Epithelial cell of esophagus (primary cell): Measurements from ENCODE around the gene VKORC1.
A peak's percentile ranks its signal among the peaks of the same experiment; 100 is the strongest.

Source experiments
- DNase-seq: peaks from one replicate; pipeline ENCODE4 v3.0.0; 2010; ENCODE audit warnings: low read depth
- H3K4me3 ChIP-seq: 2 replicates; pipeline ENCODE4 v1.5.1; 2011; ENCODE audit warnings: mild to moderate bottlenecking, low read length, control low read depth
- TF ChIP-seq, protein P1 (sequence below): IDR thresholded peaks from 2 replicates; pipeline ENCODE4 v1.5.1; 2011; ENCODE audit warnings: low read depth, mild to moderate bottlenecking, low read length, control low read depth, inconsistent platforms; ENCODE audit not compliant: insufficient read depth; ENCODE audit errors: missing control alignments

Gene VKORC1

DNA sequence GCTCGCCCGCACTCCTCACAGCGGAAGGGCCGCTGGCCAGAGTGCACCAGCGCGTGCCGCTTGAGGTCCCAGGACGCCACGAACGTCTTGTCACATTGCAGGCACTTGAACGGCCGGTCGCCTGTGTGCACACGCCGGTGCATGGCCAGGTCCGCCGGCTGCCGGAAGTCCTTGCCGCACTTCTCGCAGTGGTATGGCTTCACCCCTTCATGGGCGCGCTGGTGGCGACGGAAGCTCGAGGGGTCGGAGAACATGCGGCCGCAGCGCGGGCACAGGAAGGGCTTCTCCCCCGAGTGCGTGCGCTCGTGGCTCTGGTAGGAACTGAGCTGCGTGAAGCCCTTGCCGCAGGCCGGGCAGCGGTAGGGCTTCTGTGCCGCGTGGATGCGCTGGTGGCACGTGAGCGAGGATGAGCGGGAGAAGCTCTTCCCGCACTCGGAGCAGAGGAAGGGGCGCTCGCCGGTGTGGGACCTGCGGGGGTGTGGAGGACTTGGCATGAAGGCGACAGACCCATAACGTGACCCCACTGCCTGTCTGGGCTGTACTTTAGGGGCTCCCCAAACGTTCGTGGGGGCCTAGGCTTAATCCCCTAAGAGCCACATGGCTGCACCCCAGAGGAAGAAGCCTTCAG is 32.7 kb downstream of the VKORC1 start:
- no peak for DNase-seq
- TF ChIP-seq, protein P1, sequence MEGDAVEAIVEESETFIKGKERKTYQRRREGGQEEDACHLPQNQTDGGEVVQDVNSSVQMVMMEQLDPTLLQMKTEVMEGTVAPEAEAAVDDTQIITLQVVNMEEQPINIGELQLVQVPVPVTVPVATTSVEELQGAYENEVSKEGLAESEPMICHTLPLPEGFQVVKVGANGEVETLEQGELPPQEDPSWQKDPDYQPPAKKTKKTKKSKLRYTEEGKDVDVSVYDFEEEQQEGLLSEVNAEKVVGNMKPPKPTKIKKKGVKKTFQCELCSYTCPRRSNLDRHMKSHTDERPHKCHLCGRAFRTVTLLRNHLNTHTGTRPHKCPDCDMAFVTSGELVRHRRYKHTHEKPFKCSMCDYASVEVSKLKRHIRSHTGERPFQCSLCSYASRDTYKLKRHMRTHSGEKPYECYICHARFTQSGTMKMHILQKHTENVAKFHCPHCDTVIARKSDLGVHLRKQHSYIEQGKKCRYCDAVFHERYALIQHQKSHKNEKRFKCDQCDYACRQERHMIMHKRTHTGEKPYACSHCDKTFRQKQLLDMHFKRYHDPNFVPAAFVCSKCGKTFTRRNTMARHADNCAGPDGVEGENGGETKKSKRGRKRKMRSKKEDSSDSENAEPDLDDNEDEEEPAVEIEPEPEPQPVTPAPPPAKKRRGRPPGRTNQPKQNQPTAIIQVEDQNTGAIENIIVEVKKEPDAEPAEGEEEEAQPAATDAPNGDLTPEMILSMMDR = no peak

DNA sequence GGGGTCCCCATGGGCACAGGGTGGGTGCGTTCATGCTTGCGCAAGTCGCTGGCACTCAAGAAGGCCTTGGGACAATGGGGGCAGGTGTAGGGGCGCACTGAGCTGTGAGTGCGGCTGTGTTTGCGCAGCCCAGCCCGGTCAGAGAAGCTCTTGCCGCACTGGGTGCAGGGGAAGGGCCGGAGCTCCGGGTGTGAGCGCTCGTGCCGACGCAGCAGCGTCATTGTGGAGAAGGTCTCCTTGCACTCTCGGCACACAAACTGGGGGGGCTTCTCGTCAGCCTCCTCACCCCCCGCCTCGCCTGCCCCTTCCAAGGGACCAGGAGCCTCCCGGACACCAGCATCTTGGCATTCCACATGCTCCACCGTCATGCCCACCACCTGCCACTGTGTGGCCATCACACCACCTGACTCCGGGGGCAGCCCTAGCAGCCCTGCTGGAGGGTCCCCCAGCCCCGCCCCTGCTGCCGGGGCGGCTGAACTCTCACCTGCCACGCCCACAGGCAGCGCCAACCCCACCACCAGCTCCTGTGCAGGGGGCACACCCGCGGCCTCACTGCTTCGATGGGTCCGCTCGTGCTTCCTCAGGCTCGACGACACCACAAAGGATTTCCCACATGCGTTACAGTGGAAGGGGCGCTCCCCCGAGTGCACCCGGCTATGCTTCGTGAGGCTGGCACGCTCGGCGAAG is 33.3 kb downstream of the VKORC1 start:
- DNase-seq = no peak
- TF ChIP-seq, protein P1 = no peak
- no peak overlapping the region for H3K4me3 ChIP-seq

More for the DNA sequence above, 32.7 kb downstream of the VKORC1 start:
- H3K4me3 ChIP-seq = no peak overlapping the region

DNA sequence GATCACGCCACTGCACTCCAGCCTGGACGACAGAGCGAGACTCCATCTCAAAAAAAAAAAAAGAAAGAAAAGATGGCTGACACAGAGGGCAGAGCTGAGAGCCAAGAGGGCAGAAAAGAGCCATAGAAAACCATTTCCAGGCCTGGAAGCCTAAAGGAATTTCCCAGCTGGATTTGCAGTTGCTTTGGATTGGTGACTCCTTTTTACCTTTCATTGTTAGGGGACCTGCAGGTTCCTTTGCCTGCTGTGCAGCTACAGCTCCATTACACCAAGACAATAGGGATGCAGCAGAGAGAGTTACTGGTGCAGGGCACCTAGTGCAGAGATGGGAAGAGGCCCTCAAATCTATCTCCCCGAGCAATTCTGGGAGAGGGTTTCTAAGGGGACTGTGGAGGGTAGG is 39.0 kb downstream of the VKORC1 start:
- TF ChIP-seq, protein P1 = no peak
- no peak for DNase-seq
- no peak overlapping the region for H3K4me3 ChIP-seq

DNA sequence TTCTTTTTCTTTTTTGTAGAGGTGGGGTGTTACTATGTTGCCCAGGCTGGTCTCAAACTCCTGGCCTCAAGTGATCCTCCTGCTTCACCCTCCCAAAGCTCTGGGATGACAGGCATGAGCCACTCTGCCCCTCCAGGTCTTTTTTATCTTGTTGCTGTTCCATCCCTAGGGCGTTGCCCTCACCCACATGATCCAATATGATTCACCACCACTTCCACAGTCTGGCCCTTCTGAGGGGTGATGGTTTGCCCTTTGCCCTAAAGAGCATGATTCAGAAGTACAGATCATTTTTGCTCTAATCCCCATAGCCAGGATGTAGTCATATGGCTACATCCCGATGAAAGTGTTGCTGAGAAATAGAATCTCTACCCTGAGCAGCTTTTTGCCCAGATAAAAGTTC is 42.5 kb downstream of the VKORC1 start:
- peak; percentile 96 for DNase-seq
- TF ChIP-seq, protein P1 = no peak
- no peak overlapping the region for H3K4me3 ChIP-seq

DNA sequence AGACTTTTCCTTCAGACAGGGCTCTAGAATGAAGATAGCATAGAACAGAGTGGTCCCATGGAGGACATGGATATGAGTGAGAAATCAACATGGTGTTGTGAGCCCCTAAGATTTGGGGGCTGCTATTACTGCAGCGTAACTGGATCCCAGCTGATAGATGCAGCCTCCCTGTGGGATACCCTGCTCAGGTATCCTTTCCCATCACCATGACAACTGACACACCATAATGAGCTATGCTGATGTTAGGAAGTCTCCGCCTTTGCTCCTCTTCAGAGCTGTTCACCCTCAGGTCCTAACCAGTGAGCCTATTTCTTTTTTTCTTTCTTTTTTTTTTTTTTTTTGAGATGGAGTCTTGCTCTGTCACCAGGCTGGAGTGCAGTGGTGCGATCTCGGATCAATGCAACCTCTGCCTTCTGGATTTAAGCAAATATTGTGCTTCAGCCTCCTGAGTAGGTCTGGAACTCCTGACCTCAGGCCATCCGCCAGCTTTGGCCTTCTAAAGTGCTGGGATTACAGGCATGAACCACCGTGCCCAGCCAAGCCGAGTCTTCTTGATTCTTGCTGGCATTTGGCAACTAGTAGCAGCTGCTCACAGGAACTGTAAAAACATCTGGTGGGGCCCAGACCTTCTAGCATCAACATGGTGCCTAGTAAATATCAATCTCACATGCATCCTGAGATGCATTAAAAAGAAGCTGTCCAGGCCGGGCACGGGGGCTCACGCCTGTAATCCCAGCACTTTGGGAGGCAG is 44.1 kb downstream of the VKORC1 start:
- DNase-seq = no peak
- H3K4me3 ChIP-seq = no peak overlapping the region
- TF ChIP-seq, protein P1 = no peak

DNA sequence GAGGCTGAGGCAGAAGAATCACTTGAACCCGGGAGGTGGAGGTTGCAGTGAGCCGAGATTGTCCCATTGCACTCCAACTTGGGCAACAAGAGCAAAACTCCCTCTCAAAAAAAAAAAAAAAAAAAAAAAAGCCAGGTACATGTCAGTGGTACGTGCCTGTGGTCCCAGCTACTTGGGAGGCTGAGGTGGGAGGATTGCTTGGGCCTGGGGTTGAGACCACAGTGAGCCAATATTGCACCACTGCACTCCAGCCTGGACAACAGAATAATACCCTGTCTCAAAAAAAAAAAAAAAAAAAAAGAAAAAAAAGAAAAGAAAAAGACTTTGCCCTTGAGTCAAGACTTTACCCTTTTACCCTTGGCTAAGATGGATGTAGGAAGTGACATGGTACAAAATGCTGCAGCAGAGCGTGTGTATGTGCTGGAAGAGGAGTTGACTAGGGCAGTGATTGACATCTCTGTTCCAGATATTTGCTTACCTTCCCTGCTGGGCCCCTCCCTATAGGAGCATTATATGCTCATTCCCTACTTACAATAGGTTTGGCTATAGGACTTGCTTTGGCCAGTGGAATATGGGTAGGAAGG is 50.6 kb downstream of the VKORC1 start:
- DNase-seq = no peak
- H3K4me3 ChIP-seq = no peak overlapping the region
- TF ChIP-seq, protein P1 = no peak
